ENCODE data around the gene RBM19. TPM values are rescaled to one million over a fixed set of nuclear protein-coding genes. Genes with fewer than 3 reads are reported as not detected.

RBM19 gene
- total RNA-seq, 2 donors from 2014 or later, result 39.9 to 54.3 TPM

GRCh38 chr12:113778432-113779132 lies 187.5 kb downstream of the RBM19 start:
- no peak overlapping the region for H3K4me3 ChIP-seq
- TF ChIP-seq, protein P1, sequence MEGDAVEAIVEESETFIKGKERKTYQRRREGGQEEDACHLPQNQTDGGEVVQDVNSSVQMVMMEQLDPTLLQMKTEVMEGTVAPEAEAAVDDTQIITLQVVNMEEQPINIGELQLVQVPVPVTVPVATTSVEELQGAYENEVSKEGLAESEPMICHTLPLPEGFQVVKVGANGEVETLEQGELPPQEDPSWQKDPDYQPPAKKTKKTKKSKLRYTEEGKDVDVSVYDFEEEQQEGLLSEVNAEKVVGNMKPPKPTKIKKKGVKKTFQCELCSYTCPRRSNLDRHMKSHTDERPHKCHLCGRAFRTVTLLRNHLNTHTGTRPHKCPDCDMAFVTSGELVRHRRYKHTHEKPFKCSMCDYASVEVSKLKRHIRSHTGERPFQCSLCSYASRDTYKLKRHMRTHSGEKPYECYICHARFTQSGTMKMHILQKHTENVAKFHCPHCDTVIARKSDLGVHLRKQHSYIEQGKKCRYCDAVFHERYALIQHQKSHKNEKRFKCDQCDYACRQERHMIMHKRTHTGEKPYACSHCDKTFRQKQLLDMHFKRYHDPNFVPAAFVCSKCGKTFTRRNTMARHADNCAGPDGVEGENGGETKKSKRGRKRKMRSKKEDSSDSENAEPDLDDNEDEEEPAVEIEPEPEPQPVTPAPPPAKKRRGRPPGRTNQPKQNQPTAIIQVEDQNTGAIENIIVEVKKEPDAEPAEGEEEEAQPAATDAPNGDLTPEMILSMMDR (IDR thresholded peaks at IDR 0.05), result no peak
- peaks cover 5% of the 10 kb centered on the region for H3K27me3 ChIP-seq (replicated peaks; ENCODE audit: insufficient read depth)
- no peaks in the 10 kb centered on the region for H3K4me1 ChIP-seq (ENCODE audit: control insufficient read depth in 1 of 2, low read depth in 2 of 2)
- H3K27ac ChIP-seq, result no peak overlapping the region
- no peaks in the 10 kb centered on the region for H3K36me3 ChIP-seq
- no peaks in the 10 kb centered on the region for H3K9me3 ChIP-seq
- DNase-seq (ENCODE audit: low spot score) (no peak), ATAC-seq (ENCODE audit: insufficient number of reproducible peaks, low FRiP score, low read depth) (no peak)

DNA sequence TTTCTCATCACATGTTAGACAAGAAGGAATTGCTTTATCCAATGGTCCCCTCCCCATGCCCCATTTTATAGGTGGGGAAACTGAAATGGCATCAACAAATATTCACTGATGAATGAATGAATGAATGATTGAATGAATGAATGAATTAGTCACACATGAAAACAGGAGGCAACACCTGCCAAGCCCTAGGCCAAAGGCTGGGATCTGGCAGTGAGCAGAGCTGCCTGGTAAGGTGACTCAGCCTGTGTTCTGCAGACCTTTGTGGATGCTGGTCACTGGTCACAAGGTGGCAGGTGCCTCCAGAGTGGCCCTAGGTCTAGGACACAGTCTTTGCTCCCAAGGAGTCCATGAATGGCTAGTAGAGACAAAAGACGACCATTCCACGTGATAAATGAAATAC lies 188.4 kb downstream of the RBM19 start:
- TF ChIP-seq, protein P1 (IDR thresholded peaks at IDR 0.05), result no peak

DNA sequence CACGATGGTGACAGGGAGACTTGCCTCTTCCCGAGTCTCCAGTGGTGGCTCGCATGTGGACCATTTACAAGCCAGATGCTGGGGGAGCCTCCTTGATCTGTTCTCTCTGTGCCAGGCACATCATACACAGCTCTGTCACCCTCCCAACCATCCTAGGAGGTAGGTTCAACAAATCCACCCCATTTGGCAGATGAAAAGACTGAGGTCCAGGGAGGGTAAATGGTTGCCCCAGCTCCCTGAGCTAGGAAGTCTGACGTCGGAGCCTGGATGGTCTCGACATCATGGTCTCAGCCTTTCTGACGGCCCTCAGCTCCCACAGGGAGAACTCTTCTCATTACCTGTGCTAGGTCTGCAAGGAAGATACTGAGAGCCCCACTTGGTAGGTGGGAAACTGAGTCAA lies 189.6 kb downstream of the RBM19 start:
- Histone ChIP-seq H3K9me3 (no peaks in the 10 kb centered on the region), H3K4me1 (ENCODE audit: control insufficient read depth in 1 of 2, low read depth in 2 of 2) (no peaks in the 10 kb centered on the region), H3K27me3 (replicated peaks; ENCODE audit: insufficient read depth) (peaks cover 5% of the 10 kb centered on the region), H3K4me3 (no peak overlapping the region), H3K36me3 (no peaks in the 10 kb centered on the region), H3K27ac (no peak overlapping the region)
- ATAC-seq (ENCODE audit: insufficient number of reproducible peaks, low FRiP score, low read depth) (no peak), DNase-seq (ENCODE audit: low spot score) (no peak)
- TF ChIP-seq, protein P1 (IDR thresholded peaks at IDR 0.05), result no peak

More for the DNA sequence above, 188.4 kb downstream of the RBM19 start:
- ATAC-seq (ENCODE audit: insufficient number of reproducible peaks, low FRiP score, low read depth) (no peak), DNase-seq (ENCODE audit: low spot score) (no peak)
- Histone ChIP-seq H3K4me1 (ENCODE audit: control insufficient read depth in 1 of 2, low read depth in 2 of 2) (no peaks in the 10 kb centered on the region), H3K36me3 (no peaks in the 10 kb centered on the region), H3K27ac (no peak overlapping the region), H3K27me3 (replicated peaks; ENCODE audit: insufficient read depth) (peaks cover 5% of the 10 kb centered on the region), H3K4me3 (no peak overlapping the region), H3K9me3 (no peaks in the 10 kb centered on the region)

GRCh38 chr12:113774526-113774925 lies 191.6 kb downstream of the RBM19 start:
- no peaks in the 10 kb centered on the region for H3K27me3 ChIP-seq (replicated peaks; ENCODE audit: insufficient read depth)

GRCh38 chr12:113772505-113773030 lies 193.6 kb downstream of the RBM19 start:
- Histone ChIP-seq H3K27me3 (replicated peaks; ENCODE audit: insufficient read depth) (no peaks in the 10 kb centered on the region), H3K4me3 (no peak overlapping the region), H3K9me3 (no peaks in the 10 kb centered on the region), H3K27ac (no peak overlapping the region), H3K36me3 (no peaks in the 10 kb centered on the region), H3K4me1 (ENCODE audit: control insufficient read depth in 1 of 2, low read depth in 2 of 2) (no peaks in the 10 kb centered on the region)
- no peak for ATAC-seq (ENCODE audit: insufficient number of reproducible peaks, low FRiP score, low read depth)
- TF ChIP-seq, protein P1 (IDR thresholded peaks at IDR 0.05), result no peak
- no peak for DNase-seq (ENCODE audit: low spot score)

More at GRCh38 chr12:113774526-113774925, 191.6 kb downstream of the RBM19 start:
- ATAC-seq (ENCODE audit: insufficient number of reproducible peaks, low FRiP score, low read depth) (no peak), DNase-seq (ENCODE audit: low spot score) (no peak)
- no peak overlapping the region for H3K27ac ChIP-seq
- no peaks in the 10 kb centered on the region for H3K9me3 ChIP-seq
- H3K4me3 ChIP-seq, result no peak overlapping the region
- no peaks in the 10 kb centered on the region for H3K36me3 ChIP-seq
- H3K4me1 ChIP-seq (ENCODE audit: control insufficient read depth in 1 of 2, low read depth in 2 of 2), result no peaks in the 10 kb centered on the region
- TF ChIP-seq, protein P1 (IDR thresholded peaks at IDR 0.05), result no peak
